Cardiac fibroblast (primary cell): ENCODE measurements around the gene GPR148.
A peak's percentile ranks its signal among the peaks of the same experiment; 100 is the strongest.
"Not testable (repeated sequence)": the region's sequence is repeated elsewhere in the genome, so short reads cannot be mapped to it uniquely, and the experiment has no call there.

Experiments used
- DNase-seq, 2 donors: peaks; one replicate each; pipeline versions ENCODE4 v3.0.0 to v3.0.0-alpha.2; 2010; ENCODE audit warnings: low read depth in 2 of 2
- H3K4me3 ChIP-seq, 2 donors: replicated peaks in 1 of 2; 1 replicate in 1 of 2; 2 replicates in 1 of 2; pipeline ENCODE4 v1.5.1; 2011; ENCODE audit warnings: low read depth in 2 of 2, low read length in 2 of 2, mild to moderate bottlenecking in 2 of 2, moderate library complexity in 1 of 2
- CTCF ChIP-seq: IDR thresholded peaks from one replicate; pipeline ENCODE4 v1.5.1; 2011; ENCODE audit warnings: low read depth, mild to moderate bottlenecking, low read length, inconsistent platforms

The GPR148 gene, protein sequence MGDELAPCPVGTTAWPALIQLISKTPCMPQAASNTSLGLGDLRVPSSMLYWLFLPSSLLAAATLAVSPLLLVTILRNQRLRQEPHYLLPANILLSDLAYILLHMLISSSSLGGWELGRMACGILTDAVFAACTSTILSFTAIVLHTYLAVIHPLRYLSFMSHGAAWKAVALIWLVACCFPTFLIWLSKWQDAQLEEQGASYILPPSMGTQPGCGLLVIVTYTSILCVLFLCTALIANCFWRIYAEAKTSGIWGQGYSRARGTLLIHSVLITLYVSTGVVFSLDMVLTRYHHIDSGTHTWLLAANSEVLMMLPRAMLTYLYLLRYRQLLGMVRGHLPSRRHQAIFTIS

DNA sequence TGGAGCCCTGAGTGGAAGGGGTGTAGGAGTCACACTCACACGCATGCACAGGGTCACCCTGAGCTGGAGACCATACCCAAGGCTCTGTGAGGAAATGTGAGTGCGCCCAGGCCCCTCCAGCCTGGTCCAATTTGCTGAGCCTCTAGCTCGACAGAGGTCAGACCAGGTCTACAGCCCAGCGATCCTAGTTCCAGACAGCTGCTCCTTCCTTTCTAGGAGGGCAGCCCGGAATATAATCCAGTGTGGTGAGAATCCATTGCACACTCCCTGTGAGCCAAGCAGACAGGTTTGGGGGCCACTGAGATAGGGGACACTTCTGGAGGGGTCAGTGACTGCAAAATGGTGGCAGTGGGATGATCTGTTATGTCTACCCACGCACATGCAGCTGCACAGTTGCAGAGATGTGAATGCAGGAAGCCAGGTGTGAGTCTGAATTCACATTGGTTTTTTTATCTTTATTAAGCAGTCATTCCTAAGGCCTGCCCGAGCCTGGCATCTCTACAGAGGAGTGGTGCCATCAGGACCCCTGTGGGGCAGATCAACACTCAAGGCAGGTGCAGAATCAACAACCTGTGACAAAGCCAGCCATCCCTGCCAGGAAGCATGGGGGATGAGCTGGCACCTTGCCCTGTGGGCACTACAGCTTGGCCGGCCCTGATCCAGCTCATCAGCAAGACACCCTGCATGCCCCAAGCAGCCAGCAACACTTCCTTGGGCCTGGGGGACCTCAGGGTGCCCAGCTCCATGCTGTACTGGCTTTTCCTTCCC lies at the start of gene GPR148:
Gene GPR148, plus strand, starts transcription at position 522 of the 768 bp plus-strand sequence. Its CDS starts 82 bp downstream, at position 604.
- TF ChIP-seq CTCF, result no peak
- no peak for DNase-seq
- no peak within 1 kb of the TSS for H3K4me3 ChIP-seq

DNA sequence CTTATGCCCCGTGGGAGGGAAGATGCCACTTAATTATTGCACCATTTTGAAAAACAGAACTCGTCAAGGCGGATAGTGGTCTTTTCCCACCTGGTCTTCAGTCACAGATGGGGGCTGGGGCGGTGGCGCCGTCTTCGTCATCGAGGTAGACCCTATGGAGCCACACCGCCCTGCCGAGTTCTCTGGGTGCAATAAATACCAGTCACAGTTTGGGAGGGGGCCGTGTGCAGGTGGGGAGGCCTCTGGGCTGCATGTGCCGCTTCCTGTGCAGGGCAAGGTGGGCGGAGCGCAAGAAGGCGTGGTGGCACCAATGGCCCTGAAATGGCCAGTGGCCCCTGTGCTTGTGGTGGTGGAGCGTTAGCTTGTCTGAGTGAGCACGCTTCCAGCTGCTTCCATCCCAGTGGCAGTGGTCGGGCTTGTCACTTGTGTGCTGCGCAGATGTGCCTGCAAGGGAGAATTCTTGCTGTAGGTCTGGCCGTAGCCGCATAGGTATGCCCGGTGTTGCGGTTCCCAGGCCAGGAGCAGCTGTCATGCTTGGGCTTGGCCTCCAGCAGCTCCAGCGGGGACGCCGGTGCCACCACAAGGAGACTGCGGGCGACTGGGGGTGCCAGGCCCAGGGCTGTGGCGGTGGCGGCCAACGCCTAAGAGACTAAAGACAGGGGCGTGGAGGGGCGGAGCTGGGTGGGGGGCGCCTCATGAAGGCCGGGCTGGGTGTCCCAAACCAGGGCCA lies 36.7 kb upstream of the GPR148 start:
- not testable (repeated sequence) for DNase-seq, H3K4me3 ChIP-seq

- DNase-seq, result peak; percentile 5 to 7
These were observed 35.4 kb upstream of the GPR148 start for GRCh38 chr2:130693474-130693873.

GRCh38 chr2:130703250-130703649 lies 25.6 kb upstream of the GPR148 start:
- DNase-seq, H3K4me3 ChIP-seq: not testable (repeated sequence)

More at GRCh38 chr2:130693474-130693873, 35.4 kb upstream of the GPR148 start:
- H3K4me3 ChIP-seq, result not testable (repeated sequence)

DNA sequence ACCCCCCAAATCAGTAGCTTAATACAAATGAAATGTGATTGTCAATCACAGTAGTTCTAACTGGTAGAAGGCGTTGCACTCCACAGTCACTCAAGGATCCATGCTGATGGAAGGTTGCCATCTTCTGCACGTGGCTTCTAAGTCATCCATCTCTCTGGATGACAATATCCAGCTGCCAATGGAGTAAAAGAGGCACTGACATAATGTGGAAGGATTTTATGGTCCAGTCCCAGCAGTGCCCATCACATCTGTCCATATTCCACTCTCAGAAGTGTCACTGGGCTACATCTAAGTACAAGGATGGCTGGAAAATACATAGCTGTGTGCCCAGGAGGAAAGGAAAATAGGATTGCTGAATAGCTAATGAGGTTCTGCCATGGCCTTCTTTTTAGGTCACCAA lies 14.1 kb upstream of the GPR148 start:
- DNase-seq, result not testable (repeated sequence)

DNA sequence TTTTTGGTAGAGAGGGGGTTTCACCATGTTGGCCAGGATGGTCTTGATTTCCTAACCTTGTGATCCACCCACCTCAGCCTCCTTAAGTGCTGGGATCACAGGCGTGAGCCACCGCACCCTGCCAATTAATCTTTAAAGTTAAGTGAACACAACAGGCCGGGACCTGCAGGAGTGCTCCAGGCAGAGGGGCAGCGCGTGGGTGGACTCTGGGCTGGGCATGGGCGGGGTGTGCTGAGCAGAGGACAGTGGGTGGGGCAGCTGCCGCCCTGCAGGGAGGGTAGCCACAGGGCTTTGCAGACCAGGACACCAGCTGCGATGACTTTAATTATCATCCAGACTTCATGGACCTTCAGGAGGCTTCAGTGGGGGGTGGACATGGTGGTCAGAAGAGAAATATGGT lies 8.8 kb upstream of the GPR148 start:
- no peak overlapping the region for H3K4me3 ChIP-seq
- DNase-seq, result no peak
- TF ChIP-seq CTCF, result no peak

More for the DNA sequence above, 14.1 kb upstream of the GPR148 start:
- not testable (repeated sequence) for H3K4me3 ChIP-seq

DNA sequence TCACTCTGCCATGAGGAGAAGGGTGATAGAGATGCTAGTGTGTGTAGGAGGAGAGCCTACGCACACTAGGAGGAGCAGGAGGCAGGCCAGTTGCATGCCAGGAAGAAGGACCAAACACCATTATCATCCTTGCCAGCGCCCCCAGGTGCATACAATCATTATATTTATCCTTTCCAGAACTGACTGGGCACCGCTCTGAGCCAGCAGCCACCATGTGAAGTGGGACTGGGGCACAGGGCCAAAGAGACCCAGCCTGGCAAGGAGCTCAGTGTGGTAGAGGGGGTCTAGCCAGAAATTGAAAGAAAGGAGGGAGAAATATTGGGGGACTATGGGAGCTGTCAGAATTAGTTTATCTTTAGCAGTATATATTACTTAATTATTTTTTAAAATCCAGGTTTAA lies 8.3 kb upstream of the GPR148 start:
- no peak for TF ChIP-seq CTCF
- DNase-seq, result no peak
- no peak overlapping the region for H3K4me3 ChIP-seq

DNA sequence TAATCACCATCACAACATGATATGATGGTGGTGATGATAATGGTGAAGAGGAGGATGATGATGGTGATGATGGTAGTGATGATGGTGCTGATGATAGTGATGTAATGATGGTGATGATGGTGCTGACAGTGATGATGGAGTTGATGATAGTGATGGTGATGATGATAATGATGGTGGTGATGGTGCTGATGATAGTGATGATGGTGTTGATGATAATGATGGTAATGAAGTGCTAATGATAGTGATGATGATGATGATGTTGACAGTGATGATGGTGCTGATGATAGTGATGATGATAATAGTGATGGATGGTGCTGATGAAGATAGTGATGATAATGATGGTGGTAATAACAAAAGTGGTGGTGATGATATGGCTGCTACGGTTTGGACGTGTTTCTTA lies 4.4 kb upstream of the GPR148 start:
- no peak overlapping the region for H3K4me3 ChIP-seq
- DNase-seq, result no peak
- no peak for TF ChIP-seq CTCF
